Fibroblast of lung (primary cell): ENCODE data around the gene MAPT. TPM values are rescaled to one million over a fixed set of nuclear protein-coding genes. Genes with fewer than 3 reads are reported as not detected.

Experiments used
- DNase-seq, 2 donors: peaks; one replicate each; pipeline versions ENCODE4 v3.0.0 to v3.0.0-alpha.2; 2010; ENCODE audit warnings: low read depth in 2 of 2
- H2AFZ ChIP-seq: 2 replicates; pipeline ENCODE4 v1.5.1; 2012; ENCODE audit warnings: low read length, control low read depth, inconsistent platforms
- H3K27ac ChIP-seq: 2 replicates; pipeline ENCODE4 v1.5.1; 2011; ENCODE audit warnings: low read length, control low read depth; ENCODE audit not compliant: insufficient read depth
- H3K27me3 ChIP-seq: 2 replicates; pipeline ENCODE4 v1.5.1; 2011; ENCODE audit warnings: mild to moderate bottlenecking, low read length; ENCODE audit not compliant: control insufficient read depth, insufficient read depth
- H3K36me3 ChIP-seq: 2 replicates; pipeline ENCODE4 v1.5.1; 2011; ENCODE audit warnings: low read length; ENCODE audit not compliant: control insufficient read depth, insufficient read depth
- H3K4me1 ChIP-seq: 2 replicates; pipeline ENCODE4 v1.5.1; 2011; ENCODE audit warnings: low read length; ENCODE audit not compliant: control insufficient read depth, insufficient read depth; ENCODE audit errors: extremely low read depth
- H3K4me2 ChIP-seq: 2 replicates; pipeline ENCODE4 v1.5.1; 2011; ENCODE audit warnings: low read length, control low read depth; ENCODE audit not compliant: insufficient read depth; ENCODE audit errors: extremely low read depth
- H3K4me3 ChIP-seq, 4 experiments: fragments of 200-600 bp in 1 of 4; sonication (generic) in 1 of 4; replicated peaks in 1 of 4; 2 replicates each; pipeline ENCODE4 v1.5.1; 2011 to 2016; ENCODE audit warnings: low read length in 4 of 4, low read depth in 3 of 4, mild to moderate bottlenecking in 3 of 4, control low read depth in 2 of 4, inconsistent platforms in 1 of 4, mixed read lengths in 1 of 4; ENCODE audit not compliant: insufficient read depth in 1 of 4; ENCODE audit errors: control extremely low read depth in 1 of 4
- H3K79me2 ChIP-seq: 2 replicates; pipeline ENCODE4 v1.5.1; 2012; ENCODE audit warnings: mild to moderate bottlenecking, low read length, inconsistent platforms; ENCODE audit not compliant: control insufficient read depth, insufficient read depth
- H3K9ac ChIP-seq: 2 replicates; pipeline ENCODE4 v1.5.1; 2011; ENCODE audit warnings: mild to moderate bottlenecking, low read length, control low read depth; ENCODE audit not compliant: insufficient read depth
- H3K9me3 ChIP-seq: 2 replicates; pipeline ENCODE4 v1.5.1; 2012; ENCODE audit warnings: low read depth, low read length; ENCODE audit not compliant: control insufficient read depth, insufficient read depth
- H4K20me1 ChIP-seq: 2 replicates; pipeline ENCODE4 v1.5.1; 2011; ENCODE audit warnings: low read length; ENCODE audit not compliant: control insufficient read depth, insufficient read depth; ENCODE audit errors: extremely low read depth
- CTCF ChIP-seq, 2 donors: IDR thresholded peaks in 1 of 2; conservative IDR thresholded peaks in 1 of 2; 1 replicate in 1 of 2; 2 replicates in 1 of 2; pipeline ENCODE4 v1.5.1; 2011 to 2012; ENCODE audit warnings: low read length in 2 of 2, control low read depth in 1 of 2, inconsistent platforms in 1 of 2, low read depth in 1 of 2, mild to moderate bottlenecking in 1 of 2
- EZH2 ChIP-seq: IDR thresholded peaks from 2 replicates; pipeline ENCODE4 v1.5.1; 2012; ENCODE audit warnings: low read length, control low read depth, mild to moderate bottlenecking; ENCODE audit errors: missing control alignments
- polyA plus RNA-seq, 2 donors: library from polyadenylated mRNA; depleted of rRNA in 1 of 2; stranded (reverse) in 1 of 2; unstranded in 1 of 2; fragments of >200 nt; gene quantifications; 2 replicates each; pipeline ENCODE4 v1.2.1, GENCODE V29; 2011 to 2012; ENCODE audit warnings: missing spikeins in 1 of 2
- total RNA-seq: library from RNA; depleted of rRNA; stranded (reverse); fragments of >200 nt; gene quantifications from 2 replicates; pipeline ENCODE4 v1.2.1, GENCODE V29; 2014

Gene MAPT
- total and polyA plus RNA-seq, 2 donors (not counting 1 experiment from before 2014, with no cell fraction given), result 0.09 to 0.50 TPM

GRCh38 chr17:45851873-45852272 is 42.5 kb upstream of the MAPT start:
- Histone ChIP-seq H3K4me2 (no peak overlapping the region), H3K9ac (no peak overlapping the region), H3K79me2 (no peaks in the 10 kb centered on the region), H3K27me3 (no peaks in the 10 kb centered on the region), H3K4me3 (no peak overlapping the region), H3K27ac (no peak overlapping the region), H3K4me1 (no peaks in the 10 kb centered on the region), H2AFZ (no peak overlapping the region), H3K9me3 (no peaks in the 10 kb centered on the region), H3K36me3 (no peaks in the 10 kb centered on the region), H4K20me1 (no peaks in the 10 kb centered on the region)
- TF ChIP-seq EZH2 (no peak), CTCF (conservative IDR thresholded peaks at IDR 0.05 in 1 of 2, IDR thresholded peaks at IDR 0.05 in 1 of 2; ENCODE audit: low read depth in 1 of 2, low read length in 2 of 2) (no peak)
- no peak for DNase-seq

- peak; percentile 22 to 66 for DNase-seq
- Histone ChIP-seq H3K27ac (no peak overlapping the region), H2AFZ (no peak overlapping the region), H3K9me3 (no peaks in the 10 kb centered on the region), H3K9ac (no peak overlapping the region), H3K4me3 (no peak overlapping the region), H3K27me3 (no peaks in the 10 kb centered on the region), H3K4me2 (no peak overlapping the region), H3K79me2 (no peaks in the 10 kb centered on the region), H3K36me3 (no peaks in the 10 kb centered on the region), H3K4me1 (no peaks in the 10 kb centered on the region), H4K20me1 (no peaks in the 10 kb centered on the region)
- TF ChIP-seq CTCF (conservative IDR thresholded peaks at IDR 0.05 in 1 of 2, IDR thresholded peaks at IDR 0.05 in 1 of 2; ENCODE audit: low read depth in 1 of 2, low read length in 2 of 2) (peak; percentile 86 to 97), EZH2 (no peak)
Observed at GRCh38 chr17:45852535-45853297, 41.6 kb upstream of the MAPT start.

GRCh38 chr17:45854209-45854608 is 40.1 kb upstream of the MAPT start:
- Histone ChIP-seq H2AFZ (no peak overlapping the region), H3K4me1 (no peaks in the 10 kb centered on the region), H3K4me3 (no peak overlapping the region), H3K27ac (no peak overlapping the region), H3K4me2 (no peak overlapping the region), H3K9me3 (no peaks in the 10 kb centered on the region), H3K27me3 (no peaks in the 10 kb centered on the region), H3K79me2 (no peaks in the 10 kb centered on the region), H4K20me1 (no peaks in the 10 kb centered on the region), H3K9ac (no peak overlapping the region), H3K36me3 (no peaks in the 10 kb centered on the region)
- no peak for TF ChIP-seq CTCF (conservative IDR thresholded peaks at IDR 0.05 in 1 of 2, IDR thresholded peaks at IDR 0.05 in 1 of 2; ENCODE audit: low read depth in 1 of 2, low read length in 2 of 2)
- no peak for TF ChIP-seq EZH2
- DNase-seq, result no peak
